T-cell (primary cell): ENCODE measurements around the gene CPNE4. TPM values are rescaled to one million over a fixed set of nuclear protein-coding genes. Genes with fewer than 3 reads are reported as not detected.
"Not testable (repeated sequence)": the region's sequence is repeated elsewhere in the genome, so short reads cannot be mapped to it uniquely, and the experiment has no call there.

ENCODE experiments used
- ATAC-seq, 4 experiments: fragments of 200-7000 bp in 3 of 4; fragments of 150-1000 bp in 1 of 4; cut with Tn5 transposase; replicated peaks in 1 of 4; 1 replicate in 3 of 4; 2 replicates in 1 of 4; pipeline ENCODE4 v1.10.0; 2021; ENCODE audit warnings: moderate library complexity in 3 of 4, mild to moderate bottlenecking in 2 of 4, moderate number of reproducible peaks in 1 of 4
- CTCF ChIA-PET, 2 donors: fragments of 300-600 bp; sonication (Branson Sonifier 250); formaldehyde crosslinking; loops; one replicate each; lab custom pipeline; 2022; ENCODE audit warnings: antibody characterized with exemption in 2 of 2; lab: Charles Lee
- POLR2A ChIA-PET, 2 donors: fragments of 300-600 bp; sonication (Branson Sonifier 250); formaldehyde crosslinking; loops; one replicate each; lab custom pipeline; 2022; ENCODE audit warnings: antibody characterized with exemption in 2 of 2; lab: Charles Lee
- DNase-seq, 35 experiments: peaks; one replicate each; pipeline versions ENCODE4 v3.0.0 to v3.0.0-alpha.2; 2013 to 2023
- H3K27ac ChIP-seq: one replicate; pipeline ENCODE4 v1.5.1; 2013; ENCODE audit warnings: low read length
- H3K27me3 ChIP-seq, 2 experiments: replicated peaks in 1 of 2; 1 replicate in 1 of 2; 2 replicates in 1 of 2; pipeline versions ENCODE4 v1.6.1 to v1.7.0; 2013; ENCODE audit warnings: low read length in 1 of 2, mixed read lengths in 1 of 2; ENCODE audit not compliant: control insufficient read depth in 2 of 2, insufficient read depth in 2 of 2; ENCODE audit errors: extremely low read depth in 1 of 2
- H3K36me3 ChIP-seq, 2 donors: 1 replicate in 1 of 2; 2 replicates in 1 of 2; pipeline versions ENCODE4 v1.6.1 to v1.7.0; 2013; ENCODE audit warnings: low read length in 1 of 2; ENCODE audit not compliant: control insufficient read depth in 2 of 2, insufficient read depth in 1 of 2; ENCODE audit errors: extremely low read depth in 1 of 2
- H3K4me1 ChIP-seq, 2 experiments: 1 replicate in 1 of 2; 2 replicates in 1 of 2; pipeline versions ENCODE4 v1.6.1 to v1.7.0; 2013; ENCODE audit warnings: low read length in 2 of 2, mixed read lengths in 1 of 2; ENCODE audit not compliant: insufficient read depth in 2 of 2, control insufficient read depth in 1 of 2; ENCODE audit errors: extremely low read depth in 1 of 2
- H3K4me3 ChIP-seq, 2 donors: 1 replicate in 1 of 2; 2 replicates in 1 of 2; pipeline versions ENCODE4 v1.5.1 to v1.7.0; 2013; ENCODE audit warnings: mild to moderate bottlenecking in 2 of 2, low read length in 1 of 2, moderate library complexity in 1 of 2; ENCODE audit not compliant: control insufficient read depth in 1 of 2; ENCODE audit errors: extremely low read depth in 1 of 2
- H3K9me3 ChIP-seq: 2 replicates; pipeline ENCODE4 v1.7.0; 2013
- H3K27ac Mint-ChIP-seq, 2 donors: one replicate each; pipeline ENCODE4 v1.8.0; 2020 to 2021; ENCODE audit warnings: mild to moderate bottlenecking in 2 of 2, mixed read lengths in 2 of 2
- H3K27me3 Mint-ChIP-seq, 2 donors: one replicate each; pipeline ENCODE4 v1.8.0; 2021 to 2022; ENCODE audit warnings: mixed read lengths in 2 of 2
- H3K36me3 Mint-ChIP-seq: one replicate; pipeline ENCODE4 v1.8.0; 2021; ENCODE audit warnings: mixed read lengths
- H3K4me1 Mint-ChIP-seq, 3 donors: one replicate each; pipeline ENCODE4 v1.8.0; 2020 to 2022; ENCODE audit warnings: mixed read lengths in 3 of 3, mild to moderate bottlenecking in 1 of 3
- H3K4me3 Mint-ChIP-seq, 3 donors: one replicate each; pipeline ENCODE4 v1.8.0; 2020 to 2022; ENCODE audit warnings: mild to moderate bottlenecking in 3 of 3, mixed read lengths in 3 of 3, moderate library complexity in 3 of 3
- H3K9me3 Mint-ChIP-seq, 3 donors: one replicate each; pipeline ENCODE4 v1.8.0; 2020 to 2022; ENCODE audit warnings: mixed read lengths in 3 of 3
- WGBS: methylation state at CpG from one replicate; pipeline ENCODE4 v1.1.5; 2013; ENCODE audit warnings: missing lambda C conversion rate; ENCODE audit not compliant: insufficient coverage; 5-methylcytosine and 5-hydroxymethylcytosine counted together
- total RNA-seq, 35 experiments: library from RNA in 6 of 35; stranded (reverse) in 6 of 35; fragments of 120-200 nt in 1 of 35; gene quantifications; one replicate each; pipeline versions ENCODE4 v1.2.1 to v1.2.4 and lab custom pipeline; 2013 to 2026

Gene CPNE4
- total RNA-seq, 5 donors from 2014 or later (not counting 1 experiment from before 2014, with no cell fraction given): not detected

DNA sequence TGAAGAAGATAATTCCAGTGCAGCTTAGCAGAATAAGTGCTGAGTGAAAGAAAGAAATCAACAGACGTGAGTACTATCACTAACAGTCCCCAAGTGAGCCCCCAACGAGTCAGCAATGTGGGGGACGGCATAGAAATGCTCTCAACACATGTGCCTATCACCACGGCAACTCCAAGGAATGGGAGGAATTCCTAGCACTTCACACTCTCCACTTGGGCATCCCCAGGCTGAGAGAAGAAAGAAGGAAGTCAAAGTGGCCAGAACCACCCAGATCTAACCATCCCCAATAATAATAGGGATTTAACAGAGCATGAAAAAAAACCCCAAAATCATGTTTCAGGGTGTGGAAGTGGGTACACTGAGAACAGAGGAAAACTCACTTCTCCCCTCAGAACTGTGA is 29.3 kb upstream of the CPNE4 start:
- H3K9me3 Mint-ChIP-seq: peaks cover 0 to 16% (median 0%) of the 10 kb centered on the region in 3 donors
- CTCF ChIA-PET: no interaction called here
- no peak overlapping the region for H3K27ac Mint-ChIP-seq
- Histone ChIP-seq H3K27ac (no peak overlapping the region), H3K9me3 (no peaks in the 10 kb centered on the region), H3K27me3 (no peaks in the 10 kb centered on the region), H3K36me3 (no peaks in the 10 kb centered on the region), H3K4me3 (no peak overlapping the region), H3K4me1 (no peaks in the 10 kb centered on the region)
- H3K27me3 Mint-ChIP-seq: peaks cover 5 to 13% of the 10 kb centered on the region in 2 donors
- no peaks in the 10 kb centered on the region for H3K4me1 Mint-ChIP-seq
- WGBS: no CpG with 5 or more reads among the region's 4 CpGs
- ATAC-seq: no peak
- POLR2A ChIA-PET: no interaction called here
- H3K36me3 Mint-ChIP-seq: no peaks in the 10 kb centered on the region
- H3K4me3 Mint-ChIP-seq: no peak overlapping the region
- no peak for DNase-seq

DNA sequence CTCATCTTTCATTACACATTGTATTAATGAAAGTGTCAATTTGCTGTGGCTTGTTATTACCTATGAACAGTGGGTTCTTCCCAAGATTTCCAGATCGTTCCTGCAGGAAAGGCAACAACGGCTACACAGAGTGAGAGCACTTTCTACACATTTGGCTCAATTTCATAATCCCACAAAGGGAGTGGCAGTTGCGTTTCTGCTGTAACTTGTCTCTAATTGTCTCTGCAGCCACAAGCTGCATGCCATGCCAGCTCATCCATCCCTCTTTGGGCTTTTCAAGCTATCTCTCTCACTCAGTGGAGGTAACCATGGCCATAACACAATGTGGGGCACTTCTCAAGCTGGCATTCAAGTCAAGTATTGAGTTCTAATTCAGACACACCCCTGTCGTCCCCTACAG is 27.7 kb upstream of the CPNE4 start:
- Mint-ChIP-seq H3K36me3 (no peaks in the 10 kb centered on the region), H3K4me3 (no peak overlapping the region), H3K4me1 (no peaks in the 10 kb centered on the region), H3K9me3 (peaks cover 0 to 17% (median 0%) of the 10 kb centered on the region in 3 donors), H3K27ac (no peak overlapping the region), H3K27me3 (peaks cover 5 to 15% of the 10 kb centered on the region in 2 donors)
- H3K9me3 ChIP-seq: no peaks in the 10 kb centered on the region
- no peak for ATAC-seq
- ChIA-PET CTCF (no interaction called here), POLR2A (no interaction called here)
- WGBS: 85% methylated on average over 2 of the region's 4 CpGs
- H3K4me1 ChIP-seq: no peaks in the 10 kb centered on the region
- H3K4me3 ChIP-seq: no peak overlapping the region
- no peak for DNase-seq
- H3K36me3 ChIP-seq: no peaks in the 10 kb centered on the region
- H3K27me3 ChIP-seq: no peaks in the 10 kb centered on the region
- no peak overlapping the region for H3K27ac ChIP-seq

DNA sequence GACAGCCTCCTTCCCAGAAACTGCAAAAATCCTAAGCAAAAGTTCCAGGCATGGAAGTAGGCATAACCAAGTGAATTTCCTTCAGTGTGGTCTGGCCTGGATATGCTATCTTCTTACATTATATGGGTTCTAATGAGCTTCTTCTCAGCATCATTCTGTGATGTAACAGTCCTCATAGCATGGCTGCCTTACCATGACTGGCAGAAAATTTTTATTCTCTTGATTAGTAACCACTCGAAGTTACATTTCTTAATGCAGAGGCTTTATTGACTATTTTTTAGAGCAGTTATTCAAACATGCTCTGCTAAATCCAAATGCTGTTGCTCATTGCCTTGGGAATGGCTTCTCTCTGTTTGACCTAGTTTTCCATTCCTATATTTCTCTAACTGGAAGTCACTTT is 21.1 kb upstream of the CPNE4 start:
- H3K4me3 Mint-ChIP-seq: no peak overlapping the region
- H3K9me3 ChIP-seq: no peaks in the 10 kb centered on the region
- no peak for ATAC-seq
- H3K4me1 Mint-ChIP-seq: no peaks in the 10 kb centered on the region
- ChIA-PET CTCF (no interaction called here), POLR2A (no interaction called here)
- no peak for DNase-seq
- H3K27ac Mint-ChIP-seq: no peak overlapping the region
- H3K27ac ChIP-seq: no peak overlapping the region
- H3K4me3 ChIP-seq: no peak overlapping the region
- H3K36me3 ChIP-seq: no peaks in the 10 kb centered on the region
- H3K4me1 ChIP-seq: no peaks in the 10 kb centered on the region
- peaks cover 4 to 6% of the 10 kb centered on the region in 2 donors for H3K27me3 Mint-ChIP-seq
- 57% methylated on average over 1 of the region's 1 CpG for WGBS
- H3K36me3 Mint-ChIP-seq: no peaks in the 10 kb centered on the region
- peaks cover 0 to 5% (median 0%) of the 10 kb centered on the region in 3 donors for H3K9me3 Mint-ChIP-seq
- no peaks in the 10 kb centered on the region for H3K27me3 ChIP-seq

DNA sequence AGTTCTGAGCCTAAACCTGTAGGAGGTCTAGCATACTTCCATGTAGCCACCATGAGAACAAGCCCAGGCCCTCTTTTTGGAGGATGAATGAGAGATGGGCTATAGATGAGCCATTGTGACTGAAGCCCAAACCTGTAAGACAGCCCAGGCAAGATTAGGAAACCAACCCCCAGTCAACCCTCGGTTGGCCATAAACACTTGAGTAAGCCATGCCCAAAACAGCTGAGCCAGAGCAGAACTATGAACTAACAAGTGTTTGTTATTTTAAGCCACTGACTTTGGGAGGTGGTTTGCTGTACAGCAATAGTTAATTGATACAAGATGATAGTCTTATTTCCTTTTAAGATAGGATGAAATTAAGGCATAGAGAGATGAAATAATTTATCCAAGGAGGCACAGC is 12.4 kb upstream of the CPNE4 start:
- no peak for ATAC-seq
- Histone ChIP-seq H3K4me1 (no peaks in the 10 kb centered on the region), H3K9me3 (no peaks in the 10 kb centered on the region), H3K4me3 (no peak overlapping the region), H3K36me3 (no peaks in the 10 kb centered on the region), H3K27me3 (no peaks in the 10 kb centered on the region), H3K27ac (no peak overlapping the region)
- WGBS: no CpG with 5 or more reads among the region's 1 CpG
- ChIA-PET CTCF (no interaction called here), POLR2A (no interaction called here)
- Mint-ChIP-seq H3K36me3 (no peaks in the 10 kb centered on the region), H3K9me3 (no peaks in the 10 kb centered on the region), H3K27me3 (no peaks in the 10 kb centered on the region), H3K27ac (no peak overlapping the region), H3K4me3 (no peak overlapping the region), H3K4me1 (no peaks in the 10 kb centered on the region)
- no peak for DNase-seq

DNA sequence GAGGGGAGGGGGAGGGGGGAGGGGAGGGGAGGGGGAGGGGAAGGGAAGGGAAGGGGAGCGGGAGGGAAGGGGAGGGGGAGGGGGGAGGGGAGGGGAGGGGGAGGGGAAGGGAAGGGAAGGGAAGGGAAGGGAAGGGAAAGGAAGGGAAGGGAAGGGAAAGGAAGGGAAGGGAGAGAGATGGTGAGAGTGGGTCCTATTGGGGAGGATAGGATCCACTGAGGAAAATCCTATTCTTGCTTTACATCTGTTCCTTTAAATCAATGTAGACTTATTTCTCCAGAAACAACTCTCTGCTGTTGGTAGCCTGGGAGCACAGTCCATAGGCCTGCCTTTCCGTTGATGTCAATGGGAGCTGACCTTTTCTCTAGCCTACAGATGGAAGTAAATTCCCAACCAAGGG is 10.1 kb upstream of the CPNE4 start:
- H3K4me1 Mint-ChIP-seq, H3K27ac ChIP-seq, POLR2A ChIA-PET, H3K4me3 ChIP-seq, ATAC-seq, H3K9me3 ChIP-seq, H3K4me3 Mint-ChIP-seq, H3K36me3 ChIP-seq, CTCF ChIA-PET, H3K9me3 Mint-ChIP-seq, H3K27ac Mint-ChIP-seq, H3K27me3 Mint-ChIP-seq, H3K4me1 ChIP-seq, DNase-seq, H3K36me3 Mint-ChIP-seq, H3K27me3 ChIP-seq: not testable (repeated sequence)
- WGBS: no CpG with 5 or more reads among the region's 2 CpGs

DNA sequence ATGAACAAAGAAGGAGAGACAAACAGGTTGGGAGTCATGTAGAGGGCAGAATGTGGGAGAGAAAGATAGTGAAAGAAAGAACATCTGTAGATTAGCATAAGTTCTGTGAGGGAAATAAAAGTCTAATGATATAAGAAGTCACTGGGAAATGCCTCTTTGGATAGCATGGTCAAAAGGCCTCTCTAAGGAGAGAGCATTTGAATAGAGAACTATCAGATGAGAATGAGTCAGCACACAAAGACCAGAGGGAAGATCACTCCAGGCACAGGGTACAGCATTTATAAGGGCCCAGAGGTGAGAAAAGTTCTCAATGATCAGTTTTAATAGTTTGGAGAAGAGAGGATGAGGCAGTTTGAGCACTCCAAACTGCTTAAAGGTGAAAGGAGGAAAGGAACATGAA is 7.9 kb upstream of the CPNE4 start:
- no peaks in the 10 kb centered on the region for H3K9me3 Mint-ChIP-seq
- H3K9me3 ChIP-seq: no peaks in the 10 kb centered on the region
- H3K4me3 Mint-ChIP-seq: no peak overlapping the region
- no peak overlapping the region for H3K4me3 ChIP-seq
- H3K27ac Mint-ChIP-seq: no peak overlapping the region
- H3K36me3 Mint-ChIP-seq: no peaks in the 10 kb centered on the region
- peaks cover 0 to 3% of the 10 kb centered on the region in 2 experiments for H3K27me3 ChIP-seq
- H3K27me3 Mint-ChIP-seq: peaks cover 8 to 14% of the 10 kb centered on the region in 2 donors
- ChIA-PET CTCF (no interaction called here), POLR2A (no interaction called here)
- DNase-seq (no peak), ATAC-seq (no peak)
- H3K36me3 ChIP-seq: no peaks in the 10 kb centered on the region
- no peak overlapping the region for H3K27ac ChIP-seq
- H3K4me1 Mint-ChIP-seq: no peaks in the 10 kb centered on the region
- no peaks in the 10 kb centered on the region for H3K4me1 ChIP-seq

DNA sequence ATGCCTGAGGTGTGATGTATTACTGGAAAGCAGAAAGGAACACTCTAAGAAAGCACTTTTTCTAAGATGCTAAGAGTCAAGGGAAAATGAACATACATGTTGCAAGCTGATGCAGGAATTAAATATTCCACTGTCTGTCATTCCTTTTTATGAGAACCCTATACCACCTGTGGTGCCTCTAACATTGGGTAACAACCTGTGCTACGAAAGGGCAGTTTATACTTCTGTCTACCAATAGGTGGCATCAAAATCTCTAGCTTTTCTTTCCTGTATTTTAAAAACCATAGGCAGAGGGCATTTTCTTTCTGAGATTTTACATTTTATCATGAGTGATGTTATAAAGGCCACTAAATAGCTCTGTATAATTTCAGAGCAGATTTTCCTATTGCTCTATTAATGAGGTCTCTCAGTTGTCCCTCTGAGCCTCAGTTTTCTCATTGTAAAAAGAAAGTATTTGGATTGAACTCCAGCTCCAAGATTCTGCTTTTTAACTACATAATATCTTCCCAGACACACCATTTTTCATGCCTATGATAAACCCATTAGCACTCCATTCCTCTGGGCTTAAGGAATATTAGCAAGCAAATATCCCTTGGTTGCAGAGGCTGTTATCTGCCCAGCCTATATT is 3.5 kb upstream of the CPNE4 start:
- Histone ChIP-seq H3K4me1 (peaks cover 0 to 4% of the 10 kb centered on the region in 2 experiments), H3K9me3 (no peaks in the 10 kb centered on the region), H3K27me3 (peaks cover 22 to 24% of the 10 kb centered on the region in 2 experiments), H3K27ac (no peak overlapping the region), H3K36me3 (no peaks in the 10 kb centered on the region), H3K4me3 (no peak overlapping the region)
- Mint-ChIP-seq H3K36me3 (no peaks in the 10 kb centered on the region), H3K27ac (no peak overlapping the region), H3K4me1 (peaks cover 7 to 10% (median 10%) of the 10 kb centered on the region in 3 donors), H3K4me3 (no peak overlapping the region), H3K27me3 (peaks cover 46 to 53% of the 10 kb centered on the region in 2 donors), H3K9me3 (no peaks in the 10 kb centered on the region)
- ChIA-PET POLR2A (no interaction called here), CTCF (interaction anchor here in 1 of 2 donors (0.8 to 1.4 kb wide), 2 partner anchors 9 to 27 kb away, joined by 3 to 4 read pairs; no protein-coding TSS in a partner anchor)
- ATAC-seq (no peak), DNase-seq (no peak)
- no CpG with 5 or more reads among the region's 1 CpG for WGBS
